Measurements from ENCODE around the gene TRERF1.
A peak's percentile ranks its signal among the peaks of the same experiment; 100 is the strongest.

DNA sequence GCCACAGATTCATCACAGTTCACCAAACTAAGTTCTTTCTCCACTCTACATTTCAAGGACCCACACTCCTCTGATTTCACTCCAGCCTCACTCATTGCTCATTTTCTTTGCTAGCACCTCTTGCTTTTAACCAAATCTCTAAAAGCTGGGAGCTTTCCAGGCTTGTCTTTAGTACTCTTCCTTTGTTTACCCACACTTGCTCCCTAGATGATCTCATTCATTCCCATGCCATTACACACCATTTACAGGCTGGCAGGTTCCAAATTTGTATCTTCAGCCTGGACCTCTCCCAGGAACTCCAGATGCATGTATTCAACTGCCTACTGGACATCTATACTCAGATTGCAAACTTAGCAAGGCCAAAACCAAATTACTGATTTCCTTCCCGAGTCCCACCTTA lies 251.7 kb downstream of the TRERF1 start:
- TF ChIP-seq, protein P1, sequence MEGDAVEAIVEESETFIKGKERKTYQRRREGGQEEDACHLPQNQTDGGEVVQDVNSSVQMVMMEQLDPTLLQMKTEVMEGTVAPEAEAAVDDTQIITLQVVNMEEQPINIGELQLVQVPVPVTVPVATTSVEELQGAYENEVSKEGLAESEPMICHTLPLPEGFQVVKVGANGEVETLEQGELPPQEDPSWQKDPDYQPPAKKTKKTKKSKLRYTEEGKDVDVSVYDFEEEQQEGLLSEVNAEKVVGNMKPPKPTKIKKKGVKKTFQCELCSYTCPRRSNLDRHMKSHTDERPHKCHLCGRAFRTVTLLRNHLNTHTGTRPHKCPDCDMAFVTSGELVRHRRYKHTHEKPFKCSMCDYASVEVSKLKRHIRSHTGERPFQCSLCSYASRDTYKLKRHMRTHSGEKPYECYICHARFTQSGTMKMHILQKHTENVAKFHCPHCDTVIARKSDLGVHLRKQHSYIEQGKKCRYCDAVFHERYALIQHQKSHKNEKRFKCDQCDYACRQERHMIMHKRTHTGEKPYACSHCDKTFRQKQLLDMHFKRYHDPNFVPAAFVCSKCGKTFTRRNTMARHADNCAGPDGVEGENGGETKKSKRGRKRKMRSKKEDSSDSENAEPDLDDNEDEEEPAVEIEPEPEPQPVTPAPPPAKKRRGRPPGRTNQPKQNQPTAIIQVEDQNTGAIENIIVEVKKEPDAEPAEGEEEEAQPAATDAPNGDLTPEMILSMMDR (IDR thresholded peaks at IDR 0.05): no peak
- TF ChIP-seq POLR2A (IDR thresholded peaks at IDR 0.05): no peak
- peak; percentile 66 for TF ChIP-seq POLR2AphosphoS5 (IDR thresholded peaks at IDR 0.05)

All from prostate gland (tissue), 2 donors.